Loucy (cell line): ENCODE results near the gene FDPS.
"Not testable (repeated sequence)": the region's sequence is repeated elsewhere in the genome, so short reads cannot be mapped to it uniquely, and the experiment has no call there.

Experiments used
- H2AFZ ChIP-seq: fragments of 200-600 bp; sonication (generic); 2 replicates; pipeline ENCODE4 v1.6.0; 2016; ENCODE audit warnings: antibody characterized with exemption, mild to moderate bottlenecking, low read length, moderate library complexity
- H3F3A ChIP-seq: fragments of 200-600 bp; 2 replicates; pipeline ENCODE4 v1.6.0; 2016; ENCODE audit warnings: antibody characterized with exemption, low read depth, mild to moderate bottlenecking
- H3K27me3 ChIP-seq: fragments of 200-600 bp; sonication (generic); 2 replicates; pipeline ENCODE4 v1.6.1; 2014; ENCODE audit warnings: low read length, mild to moderate bottlenecking; ENCODE audit not compliant: insufficient read depth, poor library complexity, severe bottlenecking
- H3K36me3 ChIP-seq: fragments of 200-600 bp; sonication (generic); 2 replicates; pipeline ENCODE4 v1.6.1; 2016; ENCODE audit warnings: low read length; ENCODE audit not compliant: insufficient read depth
- H3K4me1 ChIP-seq: fragments of 200-600 bp; sonication (generic); 2 replicates; pipeline ENCODE4 v1.5.1; 2014; ENCODE audit warnings: low read length, mild to moderate bottlenecking; ENCODE audit not compliant: insufficient read depth, poor library complexity, severe bottlenecking
- H3K4me2 ChIP-seq: fragments of 200-600 bp; sonication (generic); 2 replicates; pipeline ENCODE4 v1.6.0; 2014; ENCODE audit warnings: antibody characterized with exemption, low read length, low read depth, mild to moderate bottlenecking; ENCODE audit not compliant: poor library complexity, severe bottlenecking
- H3K4me3 ChIP-seq: fragments of 200-600 bp; sonication (generic); 2 replicates; pipeline ENCODE4 v1.5.1; 2014; ENCODE audit warnings: low read length, mild to moderate bottlenecking, mixed read lengths; ENCODE audit not compliant: poor library complexity, severe bottlenecking
- H3K79me2 ChIP-seq: fragments of 200-600 bp; sonication (generic); 2 replicates; pipeline ENCODE4 v1.6.1; 2014; ENCODE audit warnings: low read length; ENCODE audit not compliant: insufficient read depth
- H3K9ac ChIP-seq: fragments of 200-600 bp; sonication (generic); 2 replicates; pipeline ENCODE4 v1.6.0; 2014; ENCODE audit warnings: mild to moderate bottlenecking, low read depth, low read length, moderate library complexity; ENCODE audit not compliant: poor library complexity, severe bottlenecking
- H3K9me2 ChIP-seq: fragments of 200-600 bp; sonication (generic); replicated peaks from 2 replicates; pipeline ENCODE4 v1.6.1; 2016; ENCODE audit warnings: low read depth, low read length, mixed read lengths
- H3K9me3 ChIP-seq: fragments of 200-600 bp; sonication (generic); 2 replicates; pipeline ENCODE4 v1.6.1; 2014; ENCODE audit warnings: mild to moderate bottlenecking, antibody characterized with exemption, low read length, low read depth; ENCODE audit not compliant: insufficient read depth
- H4K20me1 ChIP-seq: fragments of 200-600 bp; sonication (generic); 2 replicates; pipeline ENCODE4 v1.6.0; 2014; ENCODE audit warnings: antibody characterized with exemption, low read length, mild to moderate bottlenecking; ENCODE audit not compliant: insufficient read depth, poor library complexity, severe bottlenecking
- EZH2phosphoT487 ChIP-seq: fragments of 200-600 bp; IDR thresholded peaks from 2 replicates; pipeline ENCODE4 v1.6.1; 2018; ENCODE audit warnings: antibody characterized with exemption, mild to moderate bottlenecking, moderate library complexity, borderline replicate concordance
- TF ChIP-seq, protein P1 (sequence below): fragments of 200-600 bp; sonication (generic); conservative IDR thresholded peaks from 2 replicates; pipeline ENCODE4 v1.5.1; 2014; ENCODE audit warnings: mild to moderate bottlenecking, antibody characterized with exemption, low read length

The FDPS gene

DNA sequence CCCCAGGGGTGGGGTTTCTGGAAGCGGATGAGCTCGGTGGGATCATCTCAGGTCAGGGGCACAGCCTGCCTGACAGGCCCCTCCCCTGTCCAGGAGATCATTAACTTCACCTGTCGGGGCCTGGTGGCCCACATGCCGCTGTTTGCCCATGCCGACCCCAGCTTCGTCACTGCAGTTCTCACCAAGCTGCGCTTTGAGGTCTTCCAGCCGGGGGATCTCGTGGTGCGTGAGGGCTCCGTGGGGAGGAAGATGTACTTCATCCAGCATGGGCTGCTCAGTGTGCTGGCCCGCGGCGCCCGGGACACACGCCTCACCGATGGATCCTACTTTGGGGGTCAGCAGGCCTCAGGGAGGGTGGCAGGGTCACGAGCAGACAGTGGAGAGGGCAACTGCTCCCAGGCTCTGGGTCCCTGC, 23.0 kb upstream of the FDPS start:
- Histone ChIP-seq H3K9ac (no peak overlapping the region), H4K20me1 (no peaks in the 10 kb centered on the region), H2AFZ (no peak overlapping the region), H3K4me3 (no peak overlapping the region), H3K4me1 (no peaks in the 10 kb centered on the region), H3K4me2 (no peak overlapping the region), H3F3A (no peaks in the 10 kb centered on the region), H3K27me3 (no peaks in the 10 kb centered on the region), H3K36me3 (no peaks in the 10 kb centered on the region), H3K79me2 (no peaks in the 10 kb centered on the region), H3K9me3 (no peaks in the 10 kb centered on the region), H3K9me2 (no peaks in the 10 kb centered on the region)
- TF ChIP-seq, protein P1, sequence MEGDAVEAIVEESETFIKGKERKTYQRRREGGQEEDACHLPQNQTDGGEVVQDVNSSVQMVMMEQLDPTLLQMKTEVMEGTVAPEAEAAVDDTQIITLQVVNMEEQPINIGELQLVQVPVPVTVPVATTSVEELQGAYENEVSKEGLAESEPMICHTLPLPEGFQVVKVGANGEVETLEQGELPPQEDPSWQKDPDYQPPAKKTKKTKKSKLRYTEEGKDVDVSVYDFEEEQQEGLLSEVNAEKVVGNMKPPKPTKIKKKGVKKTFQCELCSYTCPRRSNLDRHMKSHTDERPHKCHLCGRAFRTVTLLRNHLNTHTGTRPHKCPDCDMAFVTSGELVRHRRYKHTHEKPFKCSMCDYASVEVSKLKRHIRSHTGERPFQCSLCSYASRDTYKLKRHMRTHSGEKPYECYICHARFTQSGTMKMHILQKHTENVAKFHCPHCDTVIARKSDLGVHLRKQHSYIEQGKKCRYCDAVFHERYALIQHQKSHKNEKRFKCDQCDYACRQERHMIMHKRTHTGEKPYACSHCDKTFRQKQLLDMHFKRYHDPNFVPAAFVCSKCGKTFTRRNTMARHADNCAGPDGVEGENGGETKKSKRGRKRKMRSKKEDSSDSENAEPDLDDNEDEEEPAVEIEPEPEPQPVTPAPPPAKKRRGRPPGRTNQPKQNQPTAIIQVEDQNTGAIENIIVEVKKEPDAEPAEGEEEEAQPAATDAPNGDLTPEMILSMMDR, result no peak
- no peak for TF ChIP-seq EZH2phosphoT487

DNA sequence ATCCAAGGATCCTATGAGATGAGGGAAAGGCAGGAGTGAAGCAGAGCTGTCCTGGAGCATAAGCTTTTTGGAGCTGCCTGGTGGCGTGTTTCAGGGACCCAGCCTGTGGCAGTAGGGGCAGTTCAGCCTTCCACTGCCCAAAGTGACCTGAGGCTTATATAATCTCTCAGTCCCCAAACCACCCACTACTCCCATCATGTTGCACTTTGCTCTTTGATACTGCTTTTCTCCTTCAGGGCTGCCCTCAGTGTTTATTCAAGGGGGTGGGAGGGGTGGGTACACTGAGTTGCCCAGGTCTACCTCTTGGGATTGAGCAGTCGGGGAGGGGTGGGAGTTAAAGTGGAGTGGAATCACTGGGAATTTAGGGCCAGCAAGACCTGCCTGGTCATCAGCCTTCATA, 22.1 kb upstream of the FDPS start:
- H3K9me3 ChIP-seq, result no peaks in the 10 kb centered on the region
- H4K20me1 ChIP-seq, result no peaks in the 10 kb centered on the region
- H3K4me3 ChIP-seq, result no peak overlapping the region
- H3K9ac ChIP-seq, result no peak overlapping the region
- no peaks in the 10 kb centered on the region for H3K79me2 ChIP-seq
- H3K9me2 ChIP-seq, result no peaks in the 10 kb centered on the region
- no peaks in the 10 kb centered on the region for H3K4me1 ChIP-seq
- no peak overlapping the region for H2AFZ ChIP-seq
- TF ChIP-seq, protein P1, result no peak
- no peak for TF ChIP-seq EZH2phosphoT487
- no peaks in the 10 kb centered on the region for H3F3A ChIP-seq
- H3K27me3 ChIP-seq, result no peaks in the 10 kb centered on the region
- no peaks in the 10 kb centered on the region for H3K36me3 ChIP-seq
- H3K4me2 ChIP-seq, result no peak overlapping the region

DNA sequence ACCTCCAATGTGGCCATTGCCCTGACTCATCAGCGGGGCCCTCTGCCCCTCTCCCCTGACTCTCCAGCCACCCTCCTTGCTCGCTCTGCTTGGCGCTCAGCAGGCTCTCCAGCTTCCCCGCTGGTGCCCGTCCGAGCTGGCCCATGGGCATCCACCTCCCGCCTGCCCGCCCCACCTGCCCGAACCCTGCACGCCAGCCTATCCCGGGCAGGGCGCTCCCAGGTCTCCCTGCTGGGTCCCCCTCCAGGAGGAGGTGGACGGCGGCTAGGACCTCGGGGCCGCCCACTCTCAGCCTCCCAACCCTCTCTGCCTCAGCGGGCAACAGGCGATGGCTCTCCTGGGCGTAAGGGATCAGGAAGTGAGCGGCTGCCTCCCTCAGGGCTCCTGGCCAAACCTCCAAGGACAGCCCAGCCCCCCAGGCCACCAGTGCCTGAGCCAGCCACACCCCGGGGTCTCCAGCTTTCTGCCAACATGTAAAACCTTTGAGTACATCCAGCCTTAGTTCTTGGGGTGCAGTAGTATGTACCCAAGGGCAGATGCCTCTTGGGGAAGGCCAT, 20.6 kb upstream of the FDPS start:
- no peaks in the 10 kb centered on the region for H3K4me1 ChIP-seq
- H3K79me2 ChIP-seq, result no peaks in the 10 kb centered on the region
- TF ChIP-seq, protein P1, result no peak
- no peak for TF ChIP-seq EZH2phosphoT487
- H3K9me3 ChIP-seq, result no peaks in the 10 kb centered on the region
- H3K9ac ChIP-seq, result no peak overlapping the region
- no peaks in the 10 kb centered on the region for H3K36me3 ChIP-seq
- no peaks in the 10 kb centered on the region for H3K27me3 ChIP-seq
- H3K4me3 ChIP-seq, result no peak overlapping the region
- no peaks in the 10 kb centered on the region for H3K9me2 ChIP-seq
- H2AFZ ChIP-seq, result no peak overlapping the region
- no peaks in the 10 kb centered on the region for H3F3A ChIP-seq
- H3K4me2 ChIP-seq, result no peak overlapping the region
- no peaks in the 10 kb centered on the region for H4K20me1 ChIP-seq

DNA sequence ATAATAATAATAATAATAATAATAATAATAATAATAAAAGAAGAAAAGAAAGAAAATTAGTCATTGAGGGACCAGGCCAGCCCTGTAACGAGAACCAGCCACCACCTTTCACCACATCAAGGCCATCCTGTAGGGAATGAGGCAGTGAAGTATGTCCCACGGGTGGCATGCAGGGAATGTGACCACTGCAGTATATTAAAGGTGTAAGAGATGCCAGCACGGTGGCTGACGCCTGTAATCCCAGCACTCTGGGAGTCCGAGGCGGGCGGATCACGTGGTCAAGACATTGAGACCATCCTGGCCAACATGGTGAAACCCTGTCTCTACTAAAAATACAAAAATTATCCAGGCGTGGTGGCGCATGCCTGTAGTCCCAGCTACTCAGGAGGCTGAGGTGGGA, 17.7 kb upstream of the FDPS start:
- not testable (repeated sequence) for H3K9me3 ChIP-seq, H3K27me3 ChIP-seq, H3K4me1 ChIP-seq, H3K4me3 ChIP-seq, H3K79me2 ChIP-seq, H4K20me1 ChIP-seq, H2AFZ ChIP-seq, H3K9ac ChIP-seq, H3K9me2 ChIP-seq, H3K4me2 ChIP-seq, H3K36me3 ChIP-seq, H3F3A ChIP-seq
